GM18870 (cell line): Measurements from ENCODE around the gene TEAD4.

Source experiments
- ATAC-seq: cut with Tn5 transposase; IDR thresholded peaks from one replicate; pipeline ENCODE4 v1.9.1; 2021; ENCODE audit warnings: moderate library complexity; ENCODE audit not compliant: unreplicated experiment

The TEAD4 gene

DNA sequence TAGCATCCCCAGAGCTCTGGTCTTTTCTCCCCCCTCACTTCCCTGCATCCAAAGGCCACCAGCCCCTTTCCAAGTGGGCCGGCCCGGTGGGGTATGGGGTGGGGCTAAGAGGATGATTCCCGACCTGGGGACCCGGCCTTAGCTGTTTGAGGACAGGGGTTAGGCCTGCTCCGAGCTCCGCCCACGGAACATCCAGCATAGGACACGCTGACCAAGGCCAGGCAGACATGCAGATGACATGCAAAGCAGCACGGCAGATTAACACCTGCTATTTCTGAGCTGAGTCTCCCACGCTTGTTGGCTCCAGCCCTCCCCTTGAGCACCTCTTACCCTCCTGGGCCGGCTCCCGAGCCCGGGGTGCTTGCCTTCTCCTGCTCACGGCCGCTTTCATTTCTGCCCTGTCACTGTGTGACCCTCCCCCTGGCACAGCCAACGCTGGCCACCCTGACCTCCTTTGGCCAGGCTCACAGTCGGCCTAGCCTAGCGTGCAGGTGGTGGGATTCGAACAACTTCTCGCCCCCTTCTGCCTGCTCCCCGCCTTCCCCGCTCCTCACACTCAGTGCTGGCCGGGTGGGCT lies 40.2 kb downstream of the TEAD4 start:
- no peak for ATAC-seq

DNA sequence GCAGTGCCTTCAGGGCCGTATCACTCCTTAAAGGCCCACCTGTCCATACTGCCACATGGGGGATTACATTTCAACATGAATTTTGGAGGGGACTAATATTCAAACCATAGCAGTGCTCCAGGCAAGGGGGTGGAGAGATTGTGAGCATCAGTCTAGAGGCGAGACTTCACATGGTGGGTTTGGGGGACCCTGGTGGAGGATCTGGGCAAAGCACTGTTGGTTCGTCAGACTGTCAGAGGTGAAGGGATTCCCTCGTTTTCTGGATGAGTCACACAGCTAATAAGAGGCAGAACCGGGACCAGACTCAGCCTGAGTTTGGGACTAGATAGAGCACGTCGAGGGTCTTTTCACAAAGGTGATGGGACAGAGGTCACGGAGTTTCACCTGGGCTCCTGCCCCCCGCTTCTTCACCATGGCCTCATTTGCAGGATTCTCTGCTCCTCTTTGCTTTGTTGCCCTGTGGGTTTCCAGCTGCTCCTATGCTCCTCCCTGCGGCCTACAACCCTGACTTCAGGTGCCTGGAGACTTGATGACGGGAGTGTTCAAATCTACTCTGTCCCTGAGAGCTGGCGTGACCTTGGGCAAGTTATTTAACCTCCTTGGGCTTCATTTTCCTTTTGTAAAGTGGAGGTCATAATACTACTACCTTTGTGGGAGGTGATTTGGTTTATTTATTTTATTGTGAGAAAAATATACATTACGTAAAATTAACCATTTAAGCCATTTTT lies 41.5 kb downstream of the TEAD4 start:
- no peak for ATAC-seq

GRCh38 chr12:3002646-3003045 lies 43.4 kb downstream of the TEAD4 start:
- ATAC-seq = no peak

- no peak for ATAC-seq
Measured at GRCh38 chr12:3003357-3003992, 44.3 kb downstream of the TEAD4 start.

GRCh38 chr12:3004655-3005565 lies 45.7 kb downstream of the TEAD4 start:
- ATAC-seq = no peak

- no peak for ATAC-seq
Measured at GRCh38 chr12:3005736-3006135, 46.5 kb downstream of the TEAD4 start.

GRCh38 chr12:3009780-3010179 lies 50.6 kb downstream of the TEAD4 start:
- ATAC-seq = no peak

- ATAC-seq = no peak
Measured at GRCh38 chr12:3010214-3010930, 51.2 kb downstream of the TEAD4 start.

- ATAC-seq = no peak
Measured at GRCh38 chr12:3012786-3013185, 53.6 kb downstream of the TEAD4 start.

- no peak for ATAC-seq
Measured at GRCh38 chr12:3014641-3015040, 55.4 kb downstream of the TEAD4 start.

DNA sequence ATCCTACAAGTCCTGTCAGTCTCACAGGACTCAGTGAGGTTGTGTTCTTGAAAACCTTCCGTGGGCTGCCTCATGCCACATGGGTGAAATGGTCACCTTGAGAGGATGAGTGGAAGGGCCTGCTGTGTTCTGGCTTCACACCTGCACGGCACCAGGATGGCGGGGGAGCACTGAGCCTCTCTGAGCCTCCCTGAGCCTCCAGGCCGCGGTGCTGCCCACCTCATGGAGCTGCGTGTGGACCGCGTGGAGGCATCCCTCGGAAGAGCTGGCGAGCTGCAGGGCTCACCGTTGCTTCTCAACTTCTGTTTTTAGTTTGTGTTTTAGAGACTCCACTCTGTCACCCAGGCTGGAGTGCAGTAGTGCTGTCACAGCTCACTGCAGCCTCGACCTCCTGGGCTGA lies 56.2 kb downstream of the TEAD4 start:
- ATAC-seq = no peak

- no peak for ATAC-seq
Measured at GRCh38 chr12:3016191-3016590, 57.0 kb downstream of the TEAD4 start.

- no peak for ATAC-seq
Measured at GRCh38 chr12:3017281-3017680, 58.1 kb downstream of the TEAD4 start.

DNA sequence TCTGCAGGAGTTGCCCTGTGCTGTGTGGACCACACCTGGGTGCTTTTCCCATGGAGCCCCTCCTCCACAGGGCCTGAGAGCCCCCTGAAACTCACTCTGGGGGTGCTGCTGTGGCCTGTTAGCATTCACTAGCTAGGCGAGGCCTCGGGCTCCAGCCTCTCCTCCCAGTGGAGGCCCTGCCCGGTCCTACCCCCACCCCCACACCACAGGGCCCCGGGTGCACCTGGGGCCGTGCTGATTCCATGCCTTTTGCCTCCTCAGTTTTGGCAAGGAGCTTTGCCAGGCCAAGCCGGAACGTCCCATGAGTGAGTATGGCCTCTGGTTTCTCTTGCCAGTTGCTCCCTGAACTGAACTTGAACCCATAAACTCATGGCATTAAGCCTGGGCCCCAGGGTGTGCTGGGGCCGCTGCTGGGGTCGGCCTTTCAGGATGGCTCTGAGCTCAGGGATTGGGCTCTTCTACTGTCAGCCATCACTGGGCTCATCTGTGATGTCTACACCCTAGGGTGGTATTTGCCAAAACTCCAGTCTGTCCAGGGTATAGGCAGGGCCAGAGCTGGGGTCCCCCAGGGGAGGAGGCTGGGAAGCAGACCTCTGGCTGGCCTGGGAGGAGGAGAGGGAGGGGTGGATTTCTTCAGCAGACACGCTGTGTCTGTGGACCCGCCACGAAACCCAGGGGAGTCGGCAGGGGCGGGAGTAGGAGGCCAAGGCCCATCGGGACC lies 59.2 kb downstream of the TEAD4 start:
- no peak for ATAC-seq

GRCh38 chr12:3019005-3019680 lies 59.9 kb downstream of the TEAD4 start:
- no peak for ATAC-seq

DNA sequence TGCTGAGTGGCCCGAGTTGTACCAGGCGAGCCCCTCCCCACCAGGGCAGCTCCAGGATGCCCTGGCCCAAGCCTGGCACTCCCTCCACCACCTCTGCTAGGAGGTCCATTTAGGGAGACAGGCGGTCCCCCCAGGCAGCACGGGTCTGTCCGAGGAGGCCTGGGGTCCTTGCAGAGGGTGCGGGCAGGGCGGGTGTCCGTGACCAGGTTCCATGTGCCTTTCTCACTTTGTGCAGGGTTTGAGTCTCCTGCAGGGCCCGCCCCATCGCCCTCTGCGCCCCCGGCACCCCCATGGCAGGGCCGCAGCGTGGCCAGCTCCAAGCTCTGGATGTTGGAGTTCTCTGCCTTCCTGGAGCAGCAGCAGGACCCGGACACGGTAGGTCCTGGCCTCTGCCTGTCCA lies 61.2 kb downstream of the TEAD4 start:
- no peak for ATAC-seq

- no peak for ATAC-seq
Measured at GRCh38 chr12:3020850-3021435, 61.7 kb downstream of the TEAD4 start.

DNA sequence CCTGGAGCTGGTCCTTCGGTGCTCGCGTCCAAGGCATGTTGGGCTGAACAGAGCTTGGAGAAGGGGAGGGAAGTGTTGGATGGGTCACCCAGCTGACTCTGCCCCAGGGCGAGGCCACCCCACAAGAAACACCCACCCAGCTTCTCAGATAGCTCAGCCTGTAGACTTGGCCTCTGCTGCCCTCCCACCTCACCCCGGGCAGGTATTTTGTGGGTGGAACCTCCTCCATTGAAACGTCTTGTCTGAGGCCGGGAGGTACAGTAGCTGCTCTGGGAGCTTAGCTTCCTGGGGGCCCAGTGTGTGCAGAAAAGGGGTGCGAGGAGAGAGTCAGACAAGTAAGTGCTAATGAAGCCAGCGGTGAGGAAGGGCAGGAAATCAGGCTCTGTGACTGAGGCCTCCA lies 63.2 kb downstream of the TEAD4 start:
- ATAC-seq = no peak

- no peak for ATAC-seq
Measured at GRCh38 chr12:3022961-3023360, 63.8 kb downstream of the TEAD4 start.
